Activated T-helper 1 cell treated with Interleukin-2 at 50 U/mL for 16 hours (primary cell): Measurements from ENCODE around the gene SH3BP1.

Source experiments
- DNase-seq: peaks from one replicate; pipeline ENCODE4 v3.0.0-alpha.2; 2020; ENCODE audit warnings: low read depth

Gene SH3BP1

GRCh38 chr22:37659066-37659896 lies 19.8 kb downstream of the SH3BP1 start:
- no peak for DNase-seq

- DNase-seq: no peak
Measured at GRCh38 chr22:37659897-37660708, 20.6 kb downstream of the SH3BP1 start.

- no peak for DNase-seq
Measured at GRCh38 chr22:37660709-37661045, 21.2 kb downstream of the SH3BP1 start.

- no peak for DNase-seq
Measured at GRCh38 chr22:37661160-37661924, 21.9 kb downstream of the SH3BP1 start.

- no peak for DNase-seq
Measured at GRCh38 chr22:37662039-37662438, 22.6 kb downstream of the SH3BP1 start.

- DNase-seq: no peak
Measured at GRCh38 chr22:37663521-37664140, 24.2 kb downstream of the SH3BP1 start.

GRCh38 chr22:37664249-37665101 lies 25.0 kb downstream of the SH3BP1 start:
- no peak for DNase-seq

GRCh38 chr22:37665487-37665886 lies 26.0 kb downstream of the SH3BP1 start:
- DNase-seq: no peak

GRCh38 chr22:37669586-37669985 lies 30.1 kb downstream of the SH3BP1 start:
- DNase-seq: no peak

GRCh38 chr22:37672206-37672919 lies 32.9 kb downstream of the SH3BP1 start:
- no peak for DNase-seq

- no peak for DNase-seq
Measured at GRCh38 chr22:37672920-37673455, 33.5 kb downstream of the SH3BP1 start.

- no peak for DNase-seq
Measured at GRCh38 chr22:37674248-37674647, 34.8 kb downstream of the SH3BP1 start.

- DNase-seq: peak; percentile 56
Measured at GRCh38 chr22:37674951-37675929, 35.8 kb downstream of the SH3BP1 start, which contains the start of gene LGALS1. TSS of gene LGALS1 (plus strand) at chr22:37675636. CDS start at chr22:37675703, 67 bp downstream.

GRCh38 chr22:37675930-37676735 lies 36.7 kb downstream of the SH3BP1 start:
- DNase-seq: no peak

- peak; percentile 91 for DNase-seq
Measured at GRCh38 chr22:37676736-37677492, 37.4 kb downstream of the SH3BP1 start.

GRCh38 chr22:37677493-37677974 lies 38.1 kb downstream of the SH3BP1 start:
- DNase-seq: no peak

- DNase-seq: no peak
Measured at GRCh38 chr22:37678372-37678771, 38.9 kb downstream of the SH3BP1 start.
